Nephron progenitor cell (in vitro differentiated cells): ENCODE data around the gene ZFAND3.

Experiments
- DNase-seq: peaks from one replicate; pipeline ENCODE4 v3.0.0; 2021
- H3K27ac Mint-ChIP-seq: 2 replicates; pipeline ENCODE4 v1.8.0; 2021; ENCODE audit warnings: mild to moderate bottlenecking, moderate library complexity, mixed read lengths
- H3K27me3 Mint-ChIP-seq: 2 replicates; pipeline ENCODE4 v1.8.0; 2021; ENCODE audit warnings: mild to moderate bottlenecking, low read depth, mixed read lengths; ENCODE audit not compliant: poor library complexity
- H3K36me3 Mint-ChIP-seq: 2 replicates; pipeline ENCODE4 v1.8.0; 2021; ENCODE audit warnings: low read depth, mixed read lengths
- H3K4me1 Mint-ChIP-seq: 2 replicates; pipeline ENCODE4 v1.8.0; 2021; ENCODE audit warnings: mixed read lengths
- H3K4me3 Mint-ChIP-seq: 2 replicates; pipeline ENCODE4 v1.8.0; 2021; ENCODE audit warnings: mild to moderate bottlenecking, moderate library complexity, mixed read lengths
- H3K9me3 Mint-ChIP-seq: 2 replicates; pipeline ENCODE4 v1.8.0; 2021; ENCODE audit warnings: mild to moderate bottlenecking, moderate library complexity, mixed read lengths
- TF ChIP-seq, protein P1 (sequence below): fragments of 200-600 bp; sonication (generic); IDR thresholded peaks from 2 replicates; pipeline ENCODE4 v1.5.0; 2021; ENCODE audit warnings: antibody characterized with exemption

Gene ZFAND3

DNA sequence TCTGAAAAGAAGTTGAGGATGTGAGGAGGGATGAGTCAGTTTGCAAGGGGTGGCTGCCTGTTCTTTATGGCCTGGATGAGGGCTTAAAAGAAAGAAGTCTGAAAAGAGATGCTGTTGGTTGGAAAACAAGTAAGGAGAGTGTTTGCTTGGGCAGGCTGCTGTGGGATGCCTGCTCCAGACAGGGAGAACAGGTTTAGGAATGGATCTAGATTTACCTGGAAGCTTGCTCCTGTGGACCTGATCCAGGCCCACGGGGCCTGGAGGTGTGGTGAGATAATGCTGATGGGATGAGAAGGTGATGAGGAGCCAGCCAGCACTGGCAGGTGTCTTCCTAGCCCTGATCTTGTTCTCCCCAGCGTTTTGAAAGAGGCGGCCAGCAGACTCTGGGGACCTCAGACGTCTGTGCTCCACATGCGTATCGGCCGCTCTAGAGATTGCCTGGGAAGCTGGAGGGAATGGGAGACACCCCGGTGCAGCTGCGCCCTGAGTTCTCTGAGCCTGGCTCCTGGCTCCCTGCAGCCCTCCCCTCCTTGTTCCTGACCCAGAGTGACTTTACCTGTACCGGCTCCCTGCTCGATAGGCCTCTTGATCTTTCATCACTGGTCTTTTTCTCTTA, 331.3 kb downstream of the ZFAND3 start:
- peak overlapping the region; percentile 29 for H3K27ac Mint-ChIP-seq
- H3K9me3 Mint-ChIP-seq: no peaks in the 10 kb centered on the region
- H3K4me1 Mint-ChIP-seq: peaks cover 52% of the 10 kb centered on the region
- no peak for DNase-seq
- no peak overlapping the region for H3K4me3 Mint-ChIP-seq
- peaks cover 11% of the 10 kb centered on the region for H3K36me3 Mint-ChIP-seq
- peaks cover 3% of the 10 kb centered on the region for H3K27me3 Mint-ChIP-seq
- TF ChIP-seq, protein P1, sequence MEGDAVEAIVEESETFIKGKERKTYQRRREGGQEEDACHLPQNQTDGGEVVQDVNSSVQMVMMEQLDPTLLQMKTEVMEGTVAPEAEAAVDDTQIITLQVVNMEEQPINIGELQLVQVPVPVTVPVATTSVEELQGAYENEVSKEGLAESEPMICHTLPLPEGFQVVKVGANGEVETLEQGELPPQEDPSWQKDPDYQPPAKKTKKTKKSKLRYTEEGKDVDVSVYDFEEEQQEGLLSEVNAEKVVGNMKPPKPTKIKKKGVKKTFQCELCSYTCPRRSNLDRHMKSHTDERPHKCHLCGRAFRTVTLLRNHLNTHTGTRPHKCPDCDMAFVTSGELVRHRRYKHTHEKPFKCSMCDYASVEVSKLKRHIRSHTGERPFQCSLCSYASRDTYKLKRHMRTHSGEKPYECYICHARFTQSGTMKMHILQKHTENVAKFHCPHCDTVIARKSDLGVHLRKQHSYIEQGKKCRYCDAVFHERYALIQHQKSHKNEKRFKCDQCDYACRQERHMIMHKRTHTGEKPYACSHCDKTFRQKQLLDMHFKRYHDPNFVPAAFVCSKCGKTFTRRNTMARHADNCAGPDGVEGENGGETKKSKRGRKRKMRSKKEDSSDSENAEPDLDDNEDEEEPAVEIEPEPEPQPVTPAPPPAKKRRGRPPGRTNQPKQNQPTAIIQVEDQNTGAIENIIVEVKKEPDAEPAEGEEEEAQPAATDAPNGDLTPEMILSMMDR: no peak

DNA sequence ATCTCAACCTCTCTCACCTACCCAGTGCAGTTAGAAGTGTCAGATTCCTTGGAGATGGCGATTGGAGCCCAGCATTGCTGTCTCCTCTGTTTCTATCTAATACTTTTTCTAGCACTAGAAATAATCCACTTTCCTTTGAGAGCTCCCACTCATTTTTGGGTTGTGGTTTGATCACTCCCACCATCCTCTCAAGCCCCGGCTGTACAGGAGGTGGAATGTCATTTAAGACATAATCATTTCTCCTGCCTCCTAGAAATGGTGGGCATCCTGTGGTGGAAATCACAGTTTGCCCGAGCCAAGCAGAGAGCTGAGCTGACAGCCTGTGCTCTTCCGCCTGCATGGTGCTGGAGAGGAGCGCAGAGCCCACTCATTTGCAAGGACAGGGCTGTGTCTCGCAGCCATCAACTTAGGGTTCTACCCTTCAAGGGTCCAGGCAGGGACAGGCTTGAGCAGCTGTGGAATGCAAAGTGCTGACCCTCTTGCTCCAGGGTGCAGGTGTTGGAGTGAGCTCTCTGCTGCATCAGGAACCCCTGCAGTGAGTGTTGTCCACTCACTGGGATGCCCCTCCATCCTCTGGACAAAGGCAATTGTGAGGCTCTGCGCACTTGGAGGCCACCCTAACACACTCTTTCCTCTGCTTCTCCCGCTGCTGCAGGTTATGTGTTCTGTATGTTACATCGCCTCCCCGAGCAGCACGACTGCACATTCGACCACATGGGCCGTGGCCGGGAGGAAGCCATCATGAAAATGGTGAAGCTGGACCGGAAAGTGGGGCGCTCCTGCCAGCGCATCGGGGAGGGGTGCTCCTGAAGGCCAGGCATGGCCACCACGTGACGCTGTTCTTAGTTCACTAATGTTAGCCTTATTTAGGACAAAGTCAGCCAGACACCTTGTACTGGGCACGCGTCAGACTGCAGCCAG, 332.3 kb downstream of the ZFAND3 start:
- no peak overlapping the region for H3K27ac Mint-ChIP-seq
- no peak for DNase-seq
- H3K4me3 Mint-ChIP-seq: no peak overlapping the region
- H3K4me1 Mint-ChIP-seq: peaks cover 46% of the 10 kb centered on the region
- no peaks in the 10 kb centered on the region for H3K9me3 Mint-ChIP-seq
- peaks cover 3% of the 10 kb centered on the region for H3K27me3 Mint-ChIP-seq
- TF ChIP-seq, protein P1: no peak
- H3K36me3 Mint-ChIP-seq: peaks cover 11% of the 10 kb centered on the region

DNA sequence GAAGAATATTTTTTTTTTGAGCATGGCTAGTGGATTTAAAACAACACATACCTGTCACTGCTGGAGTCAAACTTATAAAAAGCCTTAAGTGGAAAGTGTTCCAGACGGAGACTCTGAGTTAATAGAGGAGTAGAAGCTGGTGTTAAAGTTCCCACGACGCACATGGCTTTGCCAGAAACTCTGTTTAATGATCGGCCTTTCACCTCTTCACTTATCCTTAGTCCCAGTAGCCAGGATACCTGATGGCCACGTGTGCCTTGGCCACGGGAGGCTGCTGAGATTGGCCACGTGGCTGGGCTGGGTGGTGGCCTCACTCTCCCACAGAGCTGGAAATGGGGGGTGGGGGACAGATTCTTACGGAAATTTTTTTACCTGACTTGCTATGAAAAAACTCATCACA, 333.1 kb downstream of the ZFAND3 start:
- Mint-ChIP-seq H3K4me1 (peaks cover 45% of the 10 kb centered on the region), H3K27me3 (peaks cover 3% of the 10 kb centered on the region), H3K9me3 (no peaks in the 10 kb centered on the region), H3K27ac (peak overlapping the region; percentile 48), H3K36me3 (peaks cover 11% of the 10 kb centered on the region), H3K4me3 (no peak overlapping the region)
- TF ChIP-seq, protein P1: no peak
- no peak for DNase-seq

DNA sequence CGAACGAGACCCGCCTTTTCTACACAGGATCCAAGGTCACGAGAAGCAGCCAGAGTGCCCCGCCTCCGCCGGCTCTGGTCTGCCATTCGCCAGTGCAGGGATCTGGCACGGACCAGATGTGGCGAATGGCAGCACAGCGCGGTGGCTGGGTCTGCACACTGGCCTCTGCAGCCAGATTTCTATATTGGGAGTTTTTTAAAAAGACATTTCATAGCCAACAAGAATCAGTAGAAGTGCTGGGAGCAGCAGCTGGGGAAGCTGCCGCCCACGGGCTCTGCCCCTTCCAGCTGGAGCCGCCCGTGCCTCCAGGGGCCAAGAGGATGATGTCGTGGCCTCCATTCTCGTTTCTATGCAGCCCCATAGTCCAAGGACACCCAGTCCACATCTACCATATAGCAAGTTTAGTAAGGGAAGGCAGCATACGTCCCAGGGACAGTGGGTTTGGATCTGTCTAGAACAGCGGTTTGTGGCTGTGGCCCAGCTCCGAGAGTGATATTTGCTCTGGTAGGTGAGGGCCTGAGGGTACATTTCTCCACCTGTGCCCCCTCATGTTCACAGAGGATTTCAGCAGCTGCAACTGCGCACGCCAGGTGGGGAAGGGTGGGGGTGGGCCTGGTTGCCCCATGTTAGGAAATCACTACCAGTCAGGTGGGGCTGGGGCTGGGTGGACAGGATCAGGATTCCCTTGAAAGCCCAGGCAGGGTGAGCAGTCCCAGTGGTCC, 333.7 kb downstream of the ZFAND3 start:
- H3K4me3 Mint-ChIP-seq: no peak overlapping the region
- peak overlapping the region; percentile 48 for H3K27ac Mint-ChIP-seq
- peaks cover 3% of the 10 kb centered on the region for H3K27me3 Mint-ChIP-seq
- H3K36me3 Mint-ChIP-seq: peaks cover 18% of the 10 kb centered on the region
- no peaks in the 10 kb centered on the region for H3K9me3 Mint-ChIP-seq
- no peak for DNase-seq
- TF ChIP-seq, protein P1: no peak
- H3K4me1 Mint-ChIP-seq: peaks cover 41% of the 10 kb centered on the region

DNA sequence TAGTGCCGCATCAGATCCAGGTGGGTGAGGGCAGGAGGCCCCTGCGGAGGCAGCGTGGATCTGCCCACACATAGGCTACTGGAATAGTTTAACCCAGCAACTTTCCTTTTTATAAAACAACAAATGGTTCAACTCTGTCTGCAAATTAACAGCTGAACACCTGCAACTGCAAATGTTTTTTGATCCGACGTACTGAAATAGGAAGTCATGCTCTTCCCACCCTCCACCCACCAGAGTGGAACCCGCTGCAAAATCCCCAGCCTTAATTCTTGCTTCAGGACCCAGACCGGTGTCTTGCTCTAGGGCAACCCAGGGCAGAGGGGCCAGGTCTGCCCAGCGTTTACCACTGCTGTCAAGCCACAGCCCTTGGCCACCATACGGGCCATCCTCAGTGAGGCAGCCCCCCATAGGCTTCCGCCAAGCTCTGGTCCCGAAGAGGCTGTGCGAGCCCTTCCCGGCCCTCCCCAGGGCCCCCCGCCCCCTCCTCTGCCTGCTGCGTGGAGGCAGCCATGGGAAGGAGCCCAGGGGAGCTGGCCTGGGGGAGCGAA, 334.3 kb downstream of the ZFAND3 start:
- Mint-ChIP-seq H3K4me1 (peaks cover 36% of the 10 kb centered on the region), H3K27ac (peak overlapping the region; percentile 66), H3K27me3 (peaks cover 3% of the 10 kb centered on the region), H3K36me3 (peaks cover 22% of the 10 kb centered on the region), H3K9me3 (peaks cover 2% of the 10 kb centered on the region), H3K4me3 (no peak overlapping the region)
- TF ChIP-seq, protein P1: no peak
- DNase-seq: no peak
